Gastroesophageal sphincter (tissue), 3 donors: Measurements from ENCODE around the gene FAM89B.

Experiments used
- CTCF ChIP-seq, 4 experiments: fragments of 200-600 bp in 2 of 4; fragments of 450-650 bp in 2 of 4; sonication (generic) in 1 of 4; IDR thresholded peaks; one replicate each; pipeline ENCODE4 v1.5.1; 2017 to 2019; ENCODE audit warnings: antibody characterized with exemption in 4 of 4, mild to moderate bottlenecking in 2 of 4, moderate library complexity in 2 of 4
- EP300 ChIP-seq: sonication (generic); formaldehyde crosslinking; IDR thresholded peaks from one replicate; pipeline ENCODE4 v1.6.1; 2017; ENCODE audit warnings: antibody characterized with exemption, mild to moderate bottlenecking
- POLR2AphosphoS5 ChIP-seq: sonication (generic); formaldehyde crosslinking; IDR thresholded peaks from one replicate; pipeline ENCODE4 v1.6.1; 2017; ENCODE audit warnings: antibody characterized with exemption

DNA sequence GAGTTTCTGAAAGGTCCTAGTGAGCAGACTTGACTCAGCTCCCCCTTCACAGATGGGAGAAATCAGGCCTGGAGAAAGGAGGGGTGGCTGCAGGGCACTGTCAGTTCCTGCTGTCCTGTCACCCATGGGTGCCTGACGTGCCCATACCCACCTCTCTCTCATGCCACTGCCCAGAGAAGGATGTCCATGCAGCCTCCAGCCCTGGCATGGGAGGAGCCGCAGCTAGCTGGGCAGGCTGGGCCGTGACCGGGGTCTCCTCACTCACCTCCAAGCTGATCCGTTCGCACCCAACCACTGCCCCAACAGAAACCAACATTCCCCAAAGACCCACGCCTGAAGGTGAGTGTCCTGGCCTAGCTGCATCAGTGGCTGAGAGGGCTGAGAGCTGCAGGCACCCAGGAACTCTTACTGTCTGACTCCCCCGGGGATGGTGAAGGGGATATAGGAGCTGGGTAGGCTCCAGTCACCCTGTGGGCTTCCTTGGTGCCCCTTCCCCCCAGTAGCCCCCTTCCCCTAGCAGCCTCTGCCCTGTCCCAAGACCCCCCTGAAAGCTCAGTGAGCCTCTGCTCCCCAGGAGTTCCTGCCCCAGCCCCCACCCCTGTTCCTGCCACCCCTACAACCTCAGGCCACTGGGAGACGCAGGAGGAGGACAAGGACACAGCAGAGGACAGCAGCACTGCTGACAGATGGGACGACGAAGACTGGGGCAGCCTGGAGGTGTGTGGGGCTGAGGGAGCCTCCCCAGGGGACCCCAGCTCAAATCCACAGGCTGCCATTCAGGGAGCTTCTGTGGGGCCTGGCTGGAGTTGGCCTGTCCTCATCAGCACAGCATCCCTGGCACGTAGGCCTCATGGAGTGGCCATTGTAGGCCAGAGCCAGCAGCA, 35.7 kb upstream of the FAM89B start:
- TF ChIP-seq CTCF (IDR thresholded peaks at IDR 0.05), result no peak
- TF ChIP-seq EP300, result no peak
- TF ChIP-seq POLR2AphosphoS5, result no peak
